A549 treated with AZD2906 at 1 μM for 4 hours (cell line): ENCODE measurements around the gene SMIM44. TPM values are rescaled to one million over a fixed set of nuclear protein-coding genes. Genes with fewer than 3 reads are reported as not detected.

Source experiments
- total RNA-seq: library from RNA; stranded (reverse); fragments of 200-300 nt; extraction: Qiagen RNA extraction; gene quantifications from 5 replicates; pipeline ENCODE4 v1.2.3, GENCODE V29; 2022

SMIM44 gene
- total RNA-seq: not detected in 5 replicates

GRCh38 chr19:3483226-3483628, at the start of gene SMIM44:
TSS of gene SMIM44 (minus strand) at chr19:3483441. CDS start at chr19:3483403, 38 bp downstream.

GRCh38 chr19:3505598-3506383, 22.6 kb upstream of the SMIM44 start, which contains the start of gene FZR1:
TSS of gene FZR1 (plus strand) at chr19:3506311. CDS start at chr19:3522990, 16,679 bp downstream.

DNA sequence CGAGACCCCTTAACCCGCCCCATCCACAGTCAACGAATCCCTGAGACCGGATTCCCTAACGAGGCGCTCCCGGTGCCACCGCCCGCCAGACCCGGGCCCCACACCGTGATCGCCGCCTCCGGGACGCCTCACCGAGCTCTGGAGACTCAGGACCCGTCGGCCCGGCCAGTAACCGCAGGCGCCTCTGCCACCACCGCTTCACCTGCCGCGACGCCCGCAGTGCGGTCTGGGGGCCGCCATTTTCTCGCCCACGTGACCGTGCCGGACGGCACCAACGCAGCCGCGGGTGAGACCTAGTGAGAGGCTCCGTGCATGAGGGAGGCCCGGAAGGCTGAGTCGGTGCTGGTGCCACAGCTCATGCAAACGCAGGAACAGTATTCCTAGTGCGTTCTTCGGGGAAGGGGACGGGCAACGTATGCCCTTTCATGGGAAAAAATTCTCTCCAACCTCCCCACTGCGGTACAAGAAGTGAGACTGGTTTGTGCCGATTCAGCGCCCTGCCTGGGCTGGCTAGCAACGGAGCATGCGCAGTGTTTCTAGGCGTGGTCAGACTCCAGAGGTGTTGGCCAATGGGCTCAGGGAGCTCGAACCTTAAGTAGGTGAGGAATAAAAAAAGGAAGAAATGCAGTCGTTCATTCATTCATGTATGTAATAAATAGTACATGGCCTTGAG, 17.3 kb upstream of the SMIM44 start, which contains the start of gene DOHH:
TSS of gene DOHH (minus strand) at position 246 of the 673 bp plus-strand sequence. CDS start 3,860 bp downstream, outside the sequence.

GRCh38 chr19:3480383-3481091, 2.7 kb downstream of the SMIM44 start, which contains the start of gene SMIM24:
TSS of gene SMIM24 (minus strand) at chr19:3480525. CDS start at chr19:3480463, 62 bp downstream.

Other genes starting within 250 kb of the SMIM44 start
- gene NFIC, start 116.9 kb downstream of the SMIM44 start, total RNA-seq: 43.6 to 51.5 TPM (median 46.7 TPM) in 5 replicates
- gene SMIM24, start 2.9 kb downstream of the SMIM44 start, total RNA-seq: 0.80 to 1.1 TPM (median 0.97 TPM) in 5 replicates
- gene DOHH, start 17.2 kb upstream of the SMIM44 start, total RNA-seq: 11.8 to 19.7 TPM (median 18.2 TPM) in 5 replicates
- gene FZR1, start 22.9 kb upstream of the SMIM44 start, total RNA-seq: 27.0 to 36.3 TPM (median 34.2 TPM) in 5 replicates
- 0.16 to 0.21 TPM (median 0.20 TPM) in 3 of 5 replicates, not detected in the others for gene TEKTIP1, start 55.7 kb upstream of the SMIM44 start, total RNA-seq
- gene MFSD12, start 74.1 kb upstream of the SMIM44 start, total RNA-seq: 108 to 143 TPM (median 142 TPM) in 5 replicates
- 37.4 to 62.5 TPM (median 61.1 TPM) in 5 replicates for gene HMG20B, start 89.5 kb upstream of the SMIM44 start, total RNA-seq
- gene GIPC3, start 102.0 kb upstream of the SMIM44 start, total RNA-seq: 0.19 to 0.34 TPM (median 0.27 TPM) in 5 replicates
- 1.2 to 1.6 TPM (median 1.3 TPM) in 5 replicates for gene TBXA2R, start 123.4 kb upstream of the SMIM44 start, total RNA-seq
- gene CACTIN, start 143.3 kb upstream of the SMIM44 start, total RNA-seq: 11.5 to 18.5 TPM (median 17.9 TPM) in 5 replicates
- 9.9 to 14.3 TPM (median 12.7 TPM) in 5 replicates for gene PIP5K1C, start 217.0 kb upstream of the SMIM44 start, total RNA-seq
- gene TJP3, start 224.9 kb upstream of the SMIM44 start, total RNA-seq: 0.25 to 0.59 TPM (median 0.37 TPM) in 5 replicates